ENCODE results near the gene NGRN.
A peak's percentile ranks its signal among the peaks of the same experiment; 100 is the strongest.

The NGRN gene

GRCh38 chr15:90318591-90318990 is 53.1 kb downstream of the NGRN start:
- no peaks in the 10 kb centered on the region for H3K9me3 ChIP-seq

DNA sequence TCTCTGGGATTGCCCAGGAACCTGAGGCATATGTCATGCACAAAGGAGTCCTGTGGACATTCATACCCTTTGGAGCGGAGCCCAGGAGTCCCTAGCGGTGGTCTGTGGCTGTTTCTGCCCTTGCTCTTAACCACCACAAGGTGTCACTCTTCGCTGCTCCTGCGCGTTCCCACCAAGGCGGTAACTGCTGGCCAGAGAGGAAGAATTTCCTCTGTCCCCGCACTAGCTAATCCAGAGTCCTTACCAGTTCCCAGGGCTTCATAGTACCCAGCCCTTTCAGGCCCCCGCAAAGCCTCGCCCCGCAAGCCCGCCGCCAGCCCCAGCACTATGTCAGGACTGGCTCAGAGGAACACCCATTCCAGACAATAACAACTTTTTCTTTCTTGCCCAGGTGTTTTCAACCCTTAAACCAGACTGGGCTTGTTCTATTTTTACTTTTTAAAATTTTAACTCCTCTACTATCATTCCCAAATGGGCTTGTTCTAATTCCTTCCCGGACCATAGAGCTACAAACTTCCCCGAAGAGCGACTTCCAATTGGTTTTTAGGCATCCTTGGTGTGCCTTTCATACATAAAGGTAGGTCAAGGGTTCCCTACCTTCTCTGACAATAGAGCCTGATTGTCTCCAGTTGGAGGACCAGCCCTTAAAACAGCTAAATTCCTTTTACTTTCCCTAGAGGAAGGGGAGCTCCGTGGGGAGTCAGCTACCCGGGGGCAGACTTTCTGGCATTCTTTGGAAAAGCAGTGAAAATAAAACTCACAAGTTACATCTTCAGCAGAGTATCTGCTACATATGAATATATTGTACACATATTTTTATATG is 54.8 kb downstream of the NGRN start:
- Histone ChIP-seq H3K9me3 (no peaks in the 10 kb centered on the region), H3K27me3 (no peaks in the 10 kb centered on the region), H3K4me1 (no peaks in the 10 kb centered on the region), H3K4me3 (ENCODE audit: low read depth, low read length) (0 out of 2 replicates have a peak overlapping the region, but pooled peaks have one; percentile 10), H3K36me3 (no peaks in the 10 kb centered on the region)
- TF ChIP-seq CTCF (IDR thresholded peaks at IDR 0.05; ENCODE audit: low read depth, low read length) = peak; percentile 100
- peak; percentile 81 for DNase-seq

More at GRCh38 chr15:90318591-90318990, 53.1 kb downstream of the NGRN start:
- Histone ChIP-seq H3K4me3 (ENCODE audit: low read depth, low read length) (no peak overlapping the region), H3K4me1 (no peaks in the 10 kb centered on the region), H3K36me3 (no peaks in the 10 kb centered on the region), H3K27me3 (no peaks in the 10 kb centered on the region)
- DNase-seq = no peak
- TF ChIP-seq CTCF (IDR thresholded peaks at IDR 0.05; ENCODE audit: low read depth, low read length) = no peak

DNA sequence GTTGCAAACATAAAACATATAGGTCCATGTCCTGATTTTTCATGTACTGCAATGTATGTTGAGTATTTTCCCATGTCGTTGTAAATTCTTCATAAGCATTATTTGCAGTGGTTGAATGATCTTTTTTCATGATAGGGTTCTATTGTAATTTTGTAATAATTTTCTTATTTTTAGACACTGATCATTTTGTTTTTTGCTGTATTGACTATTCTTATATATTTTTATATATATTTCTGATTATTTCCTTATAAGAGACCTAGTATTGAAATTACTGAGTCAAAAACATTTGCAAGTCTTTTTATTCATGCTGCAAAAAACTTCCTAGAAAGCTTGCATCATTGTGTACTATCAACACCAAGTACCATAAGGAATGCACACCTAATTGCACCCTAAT is 55.4 kb downstream of the NGRN start:
- Histone ChIP-seq H3K4me1 (no peaks in the 10 kb centered on the region), H3K36me3 (no peaks in the 10 kb centered on the region), H3K27me3 (no peaks in the 10 kb centered on the region), H3K9me3 (no peaks in the 10 kb centered on the region), H3K4me3 (ENCODE audit: low read depth, low read length) (no peak overlapping the region)
- DNase-seq = no peak
- no peak for TF ChIP-seq CTCF (IDR thresholded peaks at IDR 0.05; ENCODE audit: low read depth, low read length)
